CD4-positive, alpha-beta T cell (primary cell): ENCODE data around the gene SLC37A1. TPM values are rescaled to one million over a fixed set of nuclear protein-coding genes. Genes with fewer than 3 reads are reported as not detected.

Experiments used
- ATAC-seq: fragments of 200-7000 bp; cut with Tn5 transposase; one replicate; pipeline ENCODE4 v1.10.0; 2022; ENCODE audit warnings: mild to moderate bottlenecking; ENCODE audit not compliant: poor library complexity
- CTCF ChIA-PET: fragments of 350-600 bp; sonication (Branson Sonifier 250); formaldehyde crosslinking; loops from one replicate; lab custom pipeline; 2021; ENCODE audit warnings: antibody characterized with exemption, inconsistent platforms; lab: Charles Lee
- POLR2A ChIA-PET: fragments of 350-600 bp; sonication (Branson Sonifier 250); formaldehyde crosslinking; loops from one replicate; lab custom pipeline; 2021; ENCODE audit warnings: antibody characterized with exemption, inconsistent platforms; lab: Charles Lee
- DNase-seq, 14 experiments: peaks; one replicate each; pipeline ENCODE4 v3.0.0-alpha.2; 2013 to 2020; ENCODE audit warnings: mixed read lengths in 2 of 14
- H3K27ac ChIP-seq, 2 donors: one replicate each; pipeline versions ENCODE4 v1.5.1 to v1.7.0; 2013; ENCODE audit warnings: low read length in 2 of 2, low read depth in 1 of 2, mild to moderate bottlenecking in 1 of 2
- H3K27me3 ChIP-seq, 2 experiments: 1 replicate in 1 of 2; 2 replicates in 1 of 2; pipeline versions ENCODE4 v1.6.1 to v1.7.0; 2013; ENCODE audit warnings: low read length in 2 of 2, control low read depth in 1 of 2, mild to moderate bottlenecking in 1 of 2, moderate library complexity in 1 of 2; ENCODE audit not compliant: insufficient read depth in 2 of 2, control insufficient read depth in 1 of 2
- H3K36me3 ChIP-seq: one replicate; pipeline ENCODE4 v1.6.1; 2013; ENCODE audit warnings: low read length, control low read depth; ENCODE audit not compliant: insufficient read depth
- H3K4me1 ChIP-seq: one replicate; pipeline ENCODE4 v1.6.1; 2013; ENCODE audit warnings: low read length, control low read depth; ENCODE audit not compliant: insufficient read depth
- H3K4me3 ChIP-seq: one replicate; pipeline ENCODE4 v1.5.1; 2013; ENCODE audit warnings: mild to moderate bottlenecking, low read length, moderate library complexity
- H3K9me3 ChIP-seq, 2 experiments: 1 replicate in 1 of 2; 2 replicates in 1 of 2; pipeline versions ENCODE4 v1.6.1 to v1.7.0; 2013; ENCODE audit warnings: low read length in 2 of 2, mild to moderate bottlenecking in 2 of 2, control low read depth in 1 of 2, moderate library complexity in 1 of 2; ENCODE audit not compliant: control insufficient read depth in 1 of 2, insufficient read depth in 1 of 2
- H3K27ac Mint-ChIP-seq: one replicate; pipeline ENCODE4 v1.8.0; 2020; ENCODE audit warnings: mixed read lengths
- H3K27me3 Mint-ChIP-seq: one replicate; pipeline ENCODE4 v1.8.0; 2021; ENCODE audit warnings: mixed read lengths
- H3K36me3 Mint-ChIP-seq: one replicate; pipeline ENCODE4 v1.8.0; 2021; ENCODE audit warnings: low read depth, mixed read lengths
- H3K4me1 Mint-ChIP-seq: one replicate; pipeline ENCODE4 v1.8.0; 2021; ENCODE audit warnings: low read depth, mixed read lengths
- H3K4me3 Mint-ChIP-seq: one replicate; pipeline ENCODE4 v1.8.0; 2020; ENCODE audit warnings: mild to moderate bottlenecking, mixed read lengths
- H3K9me3 Mint-ChIP-seq: one replicate; pipeline ENCODE4 v1.8.0; 2020; ENCODE audit warnings: mixed read lengths
- CTCF ChIP-seq: fragments of 200-600 bp; IDR thresholded peaks from one replicate; pipeline ENCODE4 v1.8.0; 2022; ENCODE audit warnings: antibody characterized with exemption, mild to moderate bottlenecking
- intact Hi-C, 2 experiments: fragments of 100-400 bp; cut with DNase I in 1 of 2; cut with micrococcal nuclease in 1 of 2; formaldehyde crosslinking; loops; one replicate each; pipeline versions ENCODE4 v1.15.1 to v1.9.0; 2023 to 2025; cut with DNase I, micrococcal nuclease
- total RNA-seq, 174 experiments: library from RNA in 2 of 174; stranded (reverse) in 2 of 174; gene quantifications; one replicate each; pipeline ENCODE4 v1.2.3 and lab custom pipeline; 2021 to 2026

The SLC37A1 gene
- total RNA-seq, 2 experiments from 2014 or later = 16.4 to 16.7 TPM

GRCh38 chr21:42581993-42582786 lies 68.5 kb downstream of the SLC37A1 start:
- Mint-ChIP-seq H3K4me3 (no peak overlapping the region), H3K27ac (no peak overlapping the region), H3K9me3 (no peaks in the 10 kb centered on the region), H3K36me3 (peaks cover 16% of the 10 kb centered on the region), H3K4me1 (no peaks in the 10 kb centered on the region), H3K27me3 (no peaks in the 10 kb centered on the region)
- no peak for ATAC-seq
- no peaks in the 10 kb centered on the region for H3K4me1 ChIP-seq
- intact Hi-C loops = no loop called here
- H3K4me3 ChIP-seq = no peak overlapping the region
- no peaks in the 10 kb centered on the region for H3K27me3 ChIP-seq
- no peaks in the 10 kb centered on the region for H3K9me3 ChIP-seq
- H3K27ac ChIP-seq = no peak overlapping the region
- ChIA-PET CTCF (interaction anchor here (0.8 kb wide), 1 partner anchor 244 kb away, joined by 4 read pairs; no protein-coding TSS in a partner anchor), POLR2A (no interaction called here)
- no peak for DNase-seq
- no peak for TF ChIP-seq CTCF
- H3K36me3 ChIP-seq = no peaks in the 10 kb centered on the region

- intact Hi-C loops = no loop called here
- H3K4me3 ChIP-seq = no peak overlapping the region
- no peaks in the 10 kb centered on the region for H3K36me3 ChIP-seq
- H3K27ac ChIP-seq = no peak overlapping the region
- no peaks in the 10 kb centered on the region for H3K27me3 Mint-ChIP-seq
- POLR2A ChIA-PET = no interaction called here
- no peak overlapping the region for H3K4me3 Mint-ChIP-seq
- H3K4me1 ChIP-seq = no peaks in the 10 kb centered on the region
- CTCF ChIA-PET = interaction anchor here (0.8 kb wide), 1 partner anchor 245 kb away, joined by 4 read pairs; no protein-coding TSS in a partner anchor
- H3K9me3 ChIP-seq = no peaks in the 10 kb centered on the region
- DNase-seq (no peak), ATAC-seq (no peak)
- H3K9me3 Mint-ChIP-seq = no peaks in the 10 kb centered on the region
- peaks cover 9% of the 10 kb centered on the region for H3K36me3 Mint-ChIP-seq
- TF ChIP-seq CTCF = no peak
- no peaks in the 10 kb centered on the region for H3K27me3 ChIP-seq
- H3K27ac Mint-ChIP-seq = no peak overlapping the region
- no peaks in the 10 kb centered on the region for H3K4me1 Mint-ChIP-seq
Observed at GRCh38 chr21:42582787-42583476, 69.3 kb downstream of the SLC37A1 start.

GRCh38 chr21:42583477-42584295 lies 70.0 kb downstream of the SLC37A1 start:
- Mint-ChIP-seq H3K27me3 (no peaks in the 10 kb centered on the region), H3K36me3 (peaks cover 1% of the 10 kb centered on the region), H3K4me3 (no peak overlapping the region), H3K27ac (no peak overlapping the region), H3K4me1 (no peaks in the 10 kb centered on the region), H3K9me3 (no peaks in the 10 kb centered on the region)
- Histone ChIP-seq H3K36me3 (no peaks in the 10 kb centered on the region), H3K4me3 (no peak overlapping the region), H3K27me3 (no peaks in the 10 kb centered on the region), H3K9me3 (no peaks in the 10 kb centered on the region), H3K27ac (no peak overlapping the region), H3K4me1 (no peaks in the 10 kb centered on the region)
- ChIA-PET CTCF (no interaction called here), POLR2A (no interaction called here)
- intact Hi-C loops = no loop called here
- ATAC-seq (no peak), DNase-seq (no peak)
- no peak for TF ChIP-seq CTCF
